ENCODE measurements around the gene NXPH2. TPM values are rescaled to one million over a fixed set of nuclear protein-coding genes. Genes with fewer than 3 reads are reported as not detected.

Gene NXPH2
- total RNA-seq, 6 experiments from 2014 or later: not detected

GRCh38 chr2:138699421-138699820 is 80.8 kb downstream of the NXPH2 start:
- Mint-ChIP-seq H3K4me1 (ENCODE audit: low read depth) (no peaks in the 10 kb centered on the region), H3K9me3 (no peaks in the 10 kb centered on the region; the same call in 1 of the 2 replicates), H3K36me3 (ENCODE audit: low read depth) (no peaks in the 10 kb centered on the region), H3K27me3 (ENCODE audit: insufficient read depth) (no peaks in the 10 kb centered on the region), H3K27ac (no peak overlapping the region), H3K4me3 (no peak overlapping the region)
- DNase-seq: no peak
- TF ChIP-seq, protein P1, sequence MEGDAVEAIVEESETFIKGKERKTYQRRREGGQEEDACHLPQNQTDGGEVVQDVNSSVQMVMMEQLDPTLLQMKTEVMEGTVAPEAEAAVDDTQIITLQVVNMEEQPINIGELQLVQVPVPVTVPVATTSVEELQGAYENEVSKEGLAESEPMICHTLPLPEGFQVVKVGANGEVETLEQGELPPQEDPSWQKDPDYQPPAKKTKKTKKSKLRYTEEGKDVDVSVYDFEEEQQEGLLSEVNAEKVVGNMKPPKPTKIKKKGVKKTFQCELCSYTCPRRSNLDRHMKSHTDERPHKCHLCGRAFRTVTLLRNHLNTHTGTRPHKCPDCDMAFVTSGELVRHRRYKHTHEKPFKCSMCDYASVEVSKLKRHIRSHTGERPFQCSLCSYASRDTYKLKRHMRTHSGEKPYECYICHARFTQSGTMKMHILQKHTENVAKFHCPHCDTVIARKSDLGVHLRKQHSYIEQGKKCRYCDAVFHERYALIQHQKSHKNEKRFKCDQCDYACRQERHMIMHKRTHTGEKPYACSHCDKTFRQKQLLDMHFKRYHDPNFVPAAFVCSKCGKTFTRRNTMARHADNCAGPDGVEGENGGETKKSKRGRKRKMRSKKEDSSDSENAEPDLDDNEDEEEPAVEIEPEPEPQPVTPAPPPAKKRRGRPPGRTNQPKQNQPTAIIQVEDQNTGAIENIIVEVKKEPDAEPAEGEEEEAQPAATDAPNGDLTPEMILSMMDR (IDR thresholded peaks at IDR 0.05): no peak

- Mint-ChIP-seq H3K9me3 (no peaks in the 10 kb centered on the region; the same call in 1 of the 2 replicates), H3K27ac (no peak overlapping the region), H3K4me1 (ENCODE audit: low read depth) (no peaks in the 10 kb centered on the region), H3K4me3 (no peak overlapping the region), H3K27me3 (ENCODE audit: insufficient read depth) (no peaks in the 10 kb centered on the region), H3K36me3 (ENCODE audit: low read depth) (no peaks in the 10 kb centered on the region)
- DNase-seq: no peak
- TF ChIP-seq, protein P1 (IDR thresholded peaks at IDR 0.05): no peak
Observed at GRCh38 chr2:138698428-138698827, 81.8 kb downstream of the NXPH2 start.

DNA sequence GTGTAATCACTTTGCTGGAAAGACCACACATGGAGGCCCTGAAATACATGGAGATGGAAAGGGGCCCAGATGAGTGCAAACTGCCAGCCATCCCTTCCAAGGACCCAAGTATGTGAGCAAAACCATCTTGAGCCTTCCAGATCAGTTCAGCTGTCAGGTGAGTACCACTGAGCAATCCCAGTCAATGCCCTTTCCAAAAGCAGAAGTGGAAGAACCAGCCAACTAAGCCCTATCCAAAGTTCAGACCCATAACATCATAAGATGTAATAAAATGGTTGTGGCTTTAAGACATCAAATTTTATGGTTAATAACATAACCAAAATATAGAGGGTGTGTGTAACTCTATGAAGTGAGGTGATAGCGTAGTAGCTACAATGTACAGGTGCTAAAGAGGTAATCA is 88.5 kb downstream of the NXPH2 start:
- TF ChIP-seq, protein P1 (IDR thresholded peaks at IDR 0.05): no peak
- DNase-seq: no peak
- H3K27me3 Mint-ChIP-seq (ENCODE audit: insufficient read depth): 0 out of 2 replicates have a peak, but pooled peaks cover 1% of the 10 kb centered on the region

GRCh38 chr2:138689705-138690104 is 90.5 kb downstream of the NXPH2 start:
- Mint-ChIP-seq H3K36me3 (ENCODE audit: low read depth) (no peaks in the 10 kb centered on the region), H3K9me3 (peaks cover 4% of the 10 kb centered on the region), H3K4me3 (no peak overlapping the region), H3K27me3 (ENCODE audit: insufficient read depth) (0 out of 2 replicates have a peak, but pooled peaks cover 1% of the 10 kb centered on the region), H3K27ac (no peak overlapping the region), H3K4me1 (ENCODE audit: low read depth) (no peaks in the 10 kb centered on the region)
- TF ChIP-seq, protein P1 (IDR thresholded peaks at IDR 0.05): no peak
- no peak for DNase-seq

More for the DNA sequence above, 88.5 kb downstream of the NXPH2 start:
- no peaks in the 10 kb centered on the region for H3K4me1 Mint-ChIP-seq (ENCODE audit: low read depth)
- no peaks in the 10 kb centered on the region for H3K36me3 Mint-ChIP-seq (ENCODE audit: low read depth)
- peaks cover 4% of the 10 kb centered on the region for H3K9me3 Mint-ChIP-seq
- H3K4me3 Mint-ChIP-seq: no peak overlapping the region
- H3K27ac Mint-ChIP-seq: no peak overlapping the region

DNA sequence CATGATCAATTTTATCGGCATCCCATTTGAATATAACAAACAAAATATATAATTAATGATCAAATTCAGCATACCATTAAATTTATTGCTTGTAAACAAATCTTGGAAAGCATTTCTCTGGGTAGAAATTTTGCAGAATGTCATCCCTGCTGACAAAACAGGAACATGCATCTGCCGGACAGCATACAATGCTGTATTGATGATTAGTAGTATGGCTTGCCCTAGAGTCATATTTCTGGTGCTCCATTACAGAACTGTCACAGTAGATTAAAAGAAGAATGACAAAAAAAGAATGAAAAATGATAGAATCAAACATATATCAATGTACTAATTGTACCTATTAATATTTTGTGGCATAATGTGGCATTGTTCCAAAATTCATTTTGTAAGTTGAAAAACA is 98.0 kb downstream of the NXPH2 start:
- no peaks in the 10 kb centered on the region for H3K27me3 Mint-ChIP-seq (ENCODE audit: insufficient read depth)
- H3K36me3 Mint-ChIP-seq (ENCODE audit: low read depth): no peaks in the 10 kb centered on the region
- H3K9me3 Mint-ChIP-seq: no peaks in the 10 kb centered on the region
- TF ChIP-seq, protein P1 (IDR thresholded peaks at IDR 0.05): no peak
- H3K4me1 Mint-ChIP-seq (ENCODE audit: low read depth): no peaks in the 10 kb centered on the region
- H3K27ac Mint-ChIP-seq: no peak overlapping the region
- no peak for DNase-seq
- H3K4me3 Mint-ChIP-seq: no peak overlapping the region

DNA sequence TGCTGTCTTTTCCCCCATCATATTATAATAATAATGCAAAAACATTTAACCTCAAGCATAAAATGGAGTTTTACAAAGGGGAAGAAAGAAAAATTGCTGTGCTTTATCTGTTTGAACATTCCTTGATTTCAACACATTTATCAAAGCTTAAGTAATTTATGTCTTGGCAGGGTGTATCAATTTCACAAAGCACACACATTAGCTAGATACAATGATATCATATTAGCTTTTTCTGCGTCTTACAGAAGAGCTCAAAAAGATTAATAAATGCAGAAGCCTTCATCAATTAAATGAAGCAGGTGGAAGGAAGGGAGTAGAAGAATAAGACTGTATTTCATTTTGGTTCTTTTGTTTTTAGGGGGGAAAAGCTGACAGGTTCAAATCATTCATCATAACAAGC is 103.0 kb downstream of the NXPH2 start:
- Mint-ChIP-seq H3K9me3 (no peaks in the 10 kb centered on the region), H3K27ac (no peak overlapping the region), H3K4me1 (ENCODE audit: low read depth) (no peaks in the 10 kb centered on the region), H3K4me3 (no peak overlapping the region), H3K27me3 (ENCODE audit: insufficient read depth) (no peaks in the 10 kb centered on the region), H3K36me3 (ENCODE audit: low read depth) (no peaks in the 10 kb centered on the region)
- TF ChIP-seq, protein P1 (IDR thresholded peaks at IDR 0.05): no peak
- DNase-seq: no peak
